SU-DHL-6 (cell line): ENCODE measurements around the gene HPD.
A peak's percentile ranks its signal among the peaks of the same experiment; 100 is the strongest.

Source experiments
- H2AFZ ChIP-seq: fragments of 200-600 bp; sonication (generic); 2 replicates; pipeline ENCODE4 v1.6.1; 2014; ENCODE audit warnings: low read depth, mild to moderate bottlenecking, moderate library complexity, mixed read lengths, antibody characterized with exemption, low read length; ENCODE audit not compliant: severe bottlenecking
- H3F3A ChIP-seq: fragments of 200-600 bp; shearing (Covaris generic); 2 replicates; pipeline ENCODE4 v1.6.0; 2016; ENCODE audit warnings: antibody characterized with exemption, mild to moderate bottlenecking; ENCODE audit not compliant: insufficient read depth
- H3K27ac ChIP-seq: fragments of 200-600 bp; sonication (generic); 2 replicates; pipeline ENCODE4 v1.5.1; 2016; ENCODE audit warnings: low read depth, mild to moderate bottlenecking, low read length, moderate library complexity, mixed read lengths
- H3K27me3 ChIP-seq: fragments of 200-600 bp; sonication (generic), shearing (Covaris generic); 2 replicates; pipeline ENCODE4 v1.6.0; 2014; ENCODE audit warnings: mild to moderate bottlenecking, low read length
- H3K36me3 ChIP-seq: fragments of 200-600 bp; sonication (generic); 2 replicates; pipeline ENCODE4 v1.6.1; 2014; ENCODE audit warnings: mild to moderate bottlenecking, low read length, mixed read lengths
- H3K4me2 ChIP-seq: fragments of 300-600, 200-600 bp; shearing (Covaris generic), sonication (generic); 2 replicates; pipeline ENCODE4 v1.6.0; 2014; ENCODE audit warnings: low read length, low read depth, mild to moderate bottlenecking; ENCODE audit not compliant: poor library complexity, severe bottlenecking
- H3K4me3 ChIP-seq: fragments of 200-600 bp; sonication (generic); 2 replicates; pipeline ENCODE4 v1.5.1; 2014; ENCODE audit warnings: antibody characterized with exemption, low read length, mild to moderate bottlenecking, mixed read lengths; ENCODE audit not compliant: insufficient read depth, poor library complexity, severe bottlenecking
- H3K79me2 ChIP-seq: fragments of 200-600 bp; sonication (generic); 2 replicates; pipeline ENCODE4 v1.6.1; 2014; ENCODE audit warnings: mild to moderate bottlenecking, low read length, moderate library complexity; ENCODE audit not compliant: insufficient read depth
- H3K9ac ChIP-seq: fragments of 200-600 bp; sonication (generic); 2 replicates; pipeline ENCODE4 v1.7.0; 2014; ENCODE audit warnings: mild to moderate bottlenecking, low read length
- H3K9me2 ChIP-seq: fragments of 200-600 bp; sonication (generic); replicated peaks from 2 replicates; pipeline ENCODE4 v1.6.1; 2014; ENCODE audit warnings: low read length; ENCODE audit not compliant: insufficient read depth
- H3K9me3 ChIP-seq: fragments of 200-600 bp; sonication (generic); 2 replicates; pipeline ENCODE4 v1.6.1; 2014; ENCODE audit warnings: low read length, mixed read lengths; ENCODE audit not compliant: insufficient read depth
- H4K20me1 ChIP-seq: fragments of 200-600 bp; sonication (generic); 2 replicates; pipeline ENCODE4 v1.6.1; 2014; ENCODE audit warnings: low read depth, mild to moderate bottlenecking, antibody characterized with exemption, low read length, moderate library complexity, mixed read lengths
- CTCF ChIP-seq: fragments of 200-600 bp; sonication (generic); IDR thresholded peaks from one replicate; pipeline ENCODE4 v1.5.1; 2017; ENCODE audit warnings: antibody characterized with exemption, mild to moderate bottlenecking, low read length, moderate library complexity; ENCODE audit not compliant: insufficient read depth, poor library complexity, severe bottlenecking
- EZH2phosphoT487 ChIP-seq: fragments of 200-600 bp; sonication (generic), shearing (Covaris generic); conservative IDR thresholded peaks from 2 replicates; pipeline ENCODE4 v1.6.1; 2018; ENCODE audit warnings: mild to moderate bottlenecking, antibody characterized with exemption, low read length, moderate library complexity, mixed read lengths

Gene HPD

GRCh38 chr12:121810833-121811433, 47.7 kb downstream of the HPD start:
- Histone ChIP-seq H3K36me3 (no peaks in the 10 kb centered on the region), H3K79me2 (peaks cover 42% of the 10 kb centered on the region), H3K27me3 (no peaks in the 10 kb centered on the region), H3K9ac (peak overlapping the region; percentile 73), H3K4me2 (peak overlapping the region; percentile 91), H3K4me3 (peak overlapping the region; percentile 80), H3F3A (peaks cover 17% of the 10 kb centered on the region), H3K9me3 (no peaks in the 10 kb centered on the region), H3K27ac (peak overlapping the region; percentile 74), H3K9me2 (no peaks in the 10 kb centered on the region), H2AFZ (no peak overlapping the region), H4K20me1 (no peaks in the 10 kb centered on the region)
- no peak for TF ChIP-seq EZH2phosphoT487
- no peak for TF ChIP-seq CTCF

- H3K4me2 ChIP-seq = no peak overlapping the region
- no peak overlapping the region for H3K9ac ChIP-seq
- no peak overlapping the region for H3K4me3 ChIP-seq
- H3K9me2 ChIP-seq = no peaks in the 10 kb centered on the region
- H2AFZ ChIP-seq = no peak overlapping the region
- H3K27ac ChIP-seq = no peak overlapping the region
- TF ChIP-seq CTCF (no peak), EZH2phosphoT487 (no peak)
- peaks cover 17% of the 10 kb centered on the region for H3F3A ChIP-seq
- no peaks in the 10 kb centered on the region for H4K20me1 ChIP-seq
- no peaks in the 10 kb centered on the region for H3K36me3 ChIP-seq
- peaks cover 47% of the 10 kb centered on the region for H3K79me2 ChIP-seq
- H3K27me3 ChIP-seq = no peaks in the 10 kb centered on the region
- no peaks in the 10 kb centered on the region for H3K9me3 ChIP-seq
Measured at GRCh38 chr12:121810234-121810817, 48.3 kb downstream of the HPD start.

- no peaks in the 10 kb centered on the region for H4K20me1 ChIP-seq
Measured at GRCh38 chr12:121809712-121810116, 48.9 kb downstream of the HPD start.

More at GRCh38 chr12:121809712-121810116, 48.9 kb downstream of the HPD start:
- Histone ChIP-seq H3F3A (peaks cover 17% of the 10 kb centered on the region), H3K79me2 (peaks cover 54% of the 10 kb centered on the region), H3K27ac (no peak overlapping the region), H3K36me3 (no peaks in the 10 kb centered on the region), H3K27me3 (no peaks in the 10 kb centered on the region), H3K4me3 (no peak overlapping the region), H2AFZ (no peak overlapping the region), H3K9me2 (no peaks in the 10 kb centered on the region), H3K9me3 (no peaks in the 10 kb centered on the region), H3K4me2 (no peak overlapping the region), H3K9ac (no peak overlapping the region)
- TF ChIP-seq EZH2phosphoT487 = no peak
- no peak for TF ChIP-seq CTCF
